HG03520 (cell line): ENCODE results near the gene GALC.
"Not testable (repeated sequence)": the region's sequence is repeated elsewhere in the genome, so short reads cannot be mapped to it uniquely, and the experiment has no call there.

Experiments used
- ATAC-seq: cut with Tn5 transposase; IDR thresholded peaks from one replicate; pipeline ENCODE4 v1.9.1; 2021; ENCODE audit warnings: mild to moderate bottlenecking, moderate library complexity; ENCODE audit not compliant: unreplicated experiment

The GALC gene

GRCh38 chr14:87992718-87993628 is at the start of gene GALC:
GALC (minus strand) TSS chr14:87993182; CDS start chr14:87993164, 18 bp downstream.
- peak; percentile 84 for ATAC-seq

- no peak for ATAC-seq
These were observed 47.2 kb upstream of the GALC start for GRCh38 chr14:88040146-88040545.

GRCh38 chr14:88039197-88039596 is 46.2 kb upstream of the GALC start:
- ATAC-seq: no peak

GRCh38 chr14:88037325-88037724 is 44.3 kb upstream of the GALC start:
- no peak for ATAC-seq

GRCh38 chr14:88036422-88036821 is 43.4 kb upstream of the GALC start:
- no peak for ATAC-seq

- ATAC-seq: no peak
These were observed 41.1 kb upstream of the GALC start for GRCh38 chr14:88034076-88034475.

GRCh38 chr14:88032373-88032772 is 39.4 kb upstream of the GALC start:
- no peak for ATAC-seq

- no peak for ATAC-seq
These were observed 37.9 kb upstream of the GALC start for GRCh38 chr14:88030892-88031291.

GRCh38 chr14:88030079-88030478 is 37.1 kb upstream of the GALC start:
- ATAC-seq: no peak

- ATAC-seq: no peak
These were observed 36.5 kb upstream of the GALC start for GRCh38 chr14:88029500-88029899.

- ATAC-seq: no peak
These were observed 33.9 kb upstream of the GALC start for GRCh38 chr14:88026890-88027289.

- no peak for ATAC-seq
These were observed 32.3 kb upstream of the GALC start for GRCh38 chr14:88025313-88025712.

- not testable (repeated sequence) for ATAC-seq
These were observed 31.5 kb upstream of the GALC start for GRCh38 chr14:88024252-88025086.

- ATAC-seq: no peak
These were observed 30.7 kb upstream of the GALC start for GRCh38 chr14:88023658-88024187.

GRCh38 chr14:88017535-88017934 is 24.6 kb upstream of the GALC start:
- ATAC-seq: no peak

- no peak for ATAC-seq
These were observed 23.8 kb upstream of the GALC start for GRCh38 chr14:88016768-88017167.

GRCh38 chr14:88013750-88014349 is 20.9 kb upstream of the GALC start:
- peak; percentile 93 for ATAC-seq

GRCh38 chr14:88012495-88012894 is 19.5 kb upstream of the GALC start:
- ATAC-seq: no peak

- no peak for ATAC-seq
These were observed 17.3 kb upstream of the GALC start for GRCh38 chr14:88010331-88010730.

GRCh38 chr14:88009486-88009885 is 16.5 kb upstream of the GALC start:
- ATAC-seq: no peak
